HepG2 (cell line): ENCODE data around the gene KREMEN1. TPM values are rescaled to one million over a fixed set of nuclear protein-coding genes. Genes with fewer than 3 reads are reported as not detected.

Experiments used
- ATAC-seq: fragments of 200-7000 bp; cut with Tn5 transposase; 3 replicates; pipeline ENCODE4 v1.9.1; 2020; ENCODE audit warnings: mild to moderate bottlenecking, moderate library complexity
- BruUV-seq: library from RNA; stranded (reverse); fragments of 400-500 nt; replicated peaks from 2 replicates; lab custom pipeline; 2021; lab: Mats Ljungman, UMichigan
- CTCF ChIA-PET: fragments of 300-600 bp; formaldehyde crosslinking; extraction: SDS; loops from one replicate; lab custom pipeline; 2021; ENCODE audit warnings: low total read pairs, inconsistent platforms, low intra/inter-chr PET ratio; lab: Yijun Ruan, JAX
- POLR2A ChIA-PET: fragments of 350-600 bp; sonication (Branson Sonifier 250); formaldehyde crosslinking; loops from one replicate; lab custom pipeline; 2020; ENCODE audit warnings: antibody characterized with exemption, inconsistent platforms; lab: Yijun Ruan, JAX
- DNase-seq: peaks from one replicate; pipeline ENCODE4 v3.0.0-alpha.2; 2015; ENCODE audit warnings: low spot score
- FAIRE-seq: peaks from 3 replicates; lab custom pipeline; 2011; peaks lifted over from hg19 to GRCh38; lab: Jason Lieb, UNC
- H2AFZ ChIP-seq: one replicate; pipeline ENCODE4 v1.6.1; 2011; ENCODE audit warnings: low read length, inconsistent platforms
- H3K27ac ChIP-seq: fragments of 300-600 bp; 3 replicates; pipeline ENCODE4 v1.8.0; 2011; ENCODE audit warnings: mixed run types, mild to moderate bottlenecking, mixed read lengths, low read length, inconsistent platforms; ENCODE audit not compliant: insufficient read depth; ENCODE audit errors: extremely low read length
- H3K27me3 ChIP-seq, 2 experiments: fragments of 200-600 bp in 1 of 2; 2 replicates in 1 of 2; 3 replicates in 1 of 2; pipeline versions ENCODE4 v1.6.0 to v1.8.0; 2011; ENCODE audit warnings: low read length in 2 of 2, mild to moderate bottlenecking in 2 of 2, moderate library complexity in 2 of 2, inconsistent platforms in 1 of 2; ENCODE audit not compliant: insufficient read depth in 2 of 2, control insufficient read depth in 1 of 2
- H3K36me3 ChIP-seq, 2 experiments: fragments of 200-600 bp in 1 of 2; replicated peaks in 1 of 2; 2 replicates in 1 of 2; 3 replicates in 1 of 2; pipeline versions ENCODE4 v1.5.1 to v1.8.0; 2011; ENCODE audit warnings: low read length in 2 of 2, inconsistent platforms in 1 of 2; ENCODE audit not compliant: insufficient read depth in 2 of 2, control insufficient read depth in 1 of 2
- H3K4me1 ChIP-seq: 2 replicates; pipeline ENCODE4 v1.5.1; 2012; ENCODE audit warnings: low read length, inconsistent platforms; ENCODE audit not compliant: insufficient read depth
- H3K4me2 ChIP-seq: 2 replicates; pipeline ENCODE4 v1.6.0; 2011; ENCODE audit warnings: low read depth, low read length, inconsistent platforms
- H3K4me3 ChIP-seq, 3 experiments: fragments of 200-600 bp in 1 of 3; sonication (generic), shearing (Covaris generic) in 1 of 3; replicated peaks in 1 of 3; 2 replicates each; pipeline ENCODE4 v1.5.1; 2011 to 2016; ENCODE audit warnings: low read length in 3 of 3, inconsistent platforms in 2 of 3, low read depth in 2 of 3, mild to moderate bottlenecking in 2 of 3, control low read depth in 1 of 3, mixed read lengths in 1 of 3; ENCODE audit not compliant: insufficient read depth in 1 of 3
- H3K79me2 ChIP-seq: one replicate; pipeline ENCODE4 v1.6.1; 2011; ENCODE audit warnings: low read length, inconsistent platforms; ENCODE audit not compliant: insufficient read depth
- H3K9ac ChIP-seq: 2 replicates; pipeline ENCODE4 v1.6.0; 2011; ENCODE audit warnings: mild to moderate bottlenecking, low read depth, low read length, inconsistent platforms; ENCODE audit not compliant: insufficient read depth
- H3K9me3 ChIP-seq: 2 replicates; pipeline ENCODE4 v1.5.1; 2012; ENCODE audit warnings: mild to moderate bottlenecking, low read length
- H4K20me1 ChIP-seq: 2 replicates; pipeline ENCODE4 v1.6.0; 2011; ENCODE audit warnings: inconsistent platforms, mild to moderate bottlenecking, low read length, moderate library complexity; ENCODE audit not compliant: insufficient read depth
- ATF1 ChIP-seq: IDR thresholded peaks from 2 replicates; pipeline ENCODE4 v1.6.1; 2016; ENCODE audit warnings: mild to moderate bottlenecking, control low read depth
- E2F5 ChIP-seq: sonication (generic); formaldehyde crosslinking; conservative IDR thresholded peaks from 2 replicates; pipeline ENCODE4 v1.4.0; 2020; ENCODE audit warnings: missing genetic modification reagents
- ZNF180 ChIP-seq: sonication (generic); formaldehyde crosslinking; IDR thresholded peaks from 2 replicates; pipeline ENCODE4 v1.4.0; 2020; ENCODE audit warnings: low read depth, missing genetic modification reagents, borderline replicate concordance
- ZNF264 ChIP-seq: sonication (generic); formaldehyde crosslinking; IDR thresholded peaks from 2 replicates; pipeline ENCODE4 v1.4.0; 2020; ENCODE audit warnings: missing genetic modification reagents
- ZNF275 ChIP-seq: sonication (generic); formaldehyde crosslinking; IDR thresholded peaks from 2 replicates; pipeline ENCODE4 v1.8.0; 2022; ENCODE audit warnings: missing genetic modification reagents, mild to moderate bottlenecking, inconsistent platforms, borderline replicate concordance
- ZNF501 ChIP-seq: sonication (generic); formaldehyde crosslinking; IDR thresholded peaks from 2 replicates; pipeline ENCODE4 v1.5.1; 2020; ENCODE audit warnings: mild to moderate bottlenecking, moderate library complexity, missing genetic modification reagents
- ZNF672 ChIP-seq: sonication (generic); formaldehyde crosslinking; IDR thresholded peaks from 2 replicates; pipeline ENCODE4 v1.8.1; 2022; ENCODE audit warnings: missing genetic modification reagents
- ZNF768 ChIP-seq: sonication (generic); formaldehyde crosslinking; IDR thresholded peaks from 2 replicates; pipeline ENCODE4 v1.4.0; 2020; ENCODE audit warnings: missing genetic modification reagents
- WGBS: methylation state at CpG from one replicate; pipeline ENCODE4 v1.1.6; 2017; ENCODE audit warnings: low lambda C conversion rate; 5-methylcytosine and 5-hydroxymethylcytosine counted together
- in situ Hi-C: cut with HindIII; loops from 2 replicates; pipeline ENCODE4 v1.10.0; 2017; ENCODE audit warnings: low pct_unique_long_range_greater_than_20kb; ENCODE audit not compliant: extremely low pct_ligation_motif_present
- intact Hi-C: fragments of 100-400 bp; cut with micrococcal nuclease; formaldehyde crosslinking; loops from one replicate; pipeline ENCODE4 v1.10.0; 2022; ENCODE audit not compliant: unreplicated experiment
- polyA plus RNA-seq, 8 experiments: library from polyadenylated mRNA; depleted of rRNA in 3 of 8; stranded (reverse) in 7 of 8; unstranded in 1 of 8; fragments of >200 nt; fragmentation: Illumina TruSeq in 4 of 8; extraction: Trizol in 4 of 8; gene quantifications; 2 replicates each; pipeline versions ENCODE4 v1.2.1 to v1.2.3, GENCODE V29; 2011 to 2016; ENCODE audit warnings: low read depth in 4 of 8, missing spikeins in 1 of 8, mixed read lengths in 1 of 8; ENCODE audit not compliant: insufficient read depth in 1 of 8
- total RNA-seq, 5 experiments: library from RNA; depleted of rRNA; stranded (reverse); fragments of >200 nt; fragmentation: Illumina TruSeq; extraction: Trizol; gene quantifications; 2 replicates each; pipeline ENCODE4 v1.2.3, GENCODE V29; 2016; ENCODE audit warnings: low read depth in 1 of 5
- TF ChIP-seq, protein P1 (sequence below): sonication (generic); formaldehyde crosslinking; IDR thresholded peaks from 2 replicates; pipeline ENCODE4 v1.8.0; 2022; ENCODE audit warnings: missing genetic modification reagents, mild to moderate bottlenecking, moderate library complexity, borderline replicate concordance
- TF ChIP-seq, protein P2 (sequence below): sonication (generic); formaldehyde crosslinking; IDR thresholded peaks from 2 replicates; pipeline ENCODE4 v1.4.0; 2020; ENCODE audit warnings: mild to moderate bottlenecking, low read depth, missing genetic modification reagents

The KREMEN1 gene
- total and polyA plus RNA-seq, 2 of the 13 experiments (the other 11 are each of a cell fraction or from before 2014, with no cell fraction given) = 9.8 to 13.8 TPM

DNA sequence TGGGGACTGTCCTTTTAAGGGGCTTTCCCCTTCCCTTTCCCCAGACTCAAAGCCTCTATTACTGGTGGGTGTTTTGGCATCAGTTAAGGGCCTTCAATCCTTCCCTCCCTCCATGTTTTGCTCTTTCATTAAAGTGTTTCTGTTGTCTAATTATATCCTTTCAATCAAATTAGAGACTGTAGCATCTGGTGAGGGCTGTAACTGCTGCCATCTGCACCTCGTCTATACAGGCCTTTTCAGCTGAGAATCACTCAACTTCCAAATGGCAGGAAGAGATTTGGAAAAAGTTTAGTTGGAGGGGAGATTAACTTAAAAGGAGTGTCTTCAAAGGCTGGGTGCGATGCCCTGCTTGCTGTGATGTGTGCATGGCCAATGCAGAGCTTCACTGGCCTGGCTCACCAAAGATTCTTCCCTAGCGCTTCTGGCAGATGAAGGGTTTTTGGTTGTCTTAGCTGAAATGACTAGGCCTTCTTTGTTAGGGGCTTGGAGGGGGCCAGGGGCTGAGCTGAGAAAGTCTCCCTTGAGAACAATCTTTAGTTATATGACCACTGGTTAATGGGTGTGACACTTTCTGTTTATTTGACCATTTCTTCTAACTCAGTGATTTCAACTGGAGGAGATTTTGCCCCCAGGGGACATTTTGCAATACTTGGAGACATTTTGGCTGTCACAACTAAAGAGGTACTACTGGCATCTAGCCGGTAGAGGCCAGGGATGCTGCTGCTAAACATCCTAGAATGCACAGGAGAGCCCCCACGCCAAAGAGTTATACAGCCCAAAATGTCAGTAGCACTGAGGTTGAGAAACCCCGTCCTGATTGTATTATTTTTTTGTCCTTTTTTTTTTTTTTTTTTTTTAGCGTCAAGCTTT is 7.5 kb downstream of the KREMEN1 start:
- Histone ChIP-seq H3K36me3 (no peaks in the 10 kb centered on the region), H3K27ac (no peak overlapping the region), H3K9ac (no peak overlapping the region), H3K9me3 (no peaks in the 10 kb centered on the region), H3K27me3 (no peaks in the 10 kb centered on the region), H4K20me1 (no peaks in the 10 kb centered on the region), H3K4me1 (peaks cover 2% of the 10 kb centered on the region), H2AFZ (no peak overlapping the region), H3K4me3 (no peak overlapping the region), H3K79me2 (no peaks in the 10 kb centered on the region), H3K4me2 (no peak overlapping the region)
- CTCF ChIA-PET = no interaction called here
- FAIRE-seq (no peak), ATAC-seq (no peak), DNase-seq (no peak)
- intact Hi-C loops = no loop called here
- in situ Hi-C loops = no loop called here
- WGBS = 95% methylated on average over 7 of the region's 7 CpGs
- no peak for TF ChIP-seq ZNF768 (CRISPR knock-in tag)
- TF ChIP-seq, protein P1, sequence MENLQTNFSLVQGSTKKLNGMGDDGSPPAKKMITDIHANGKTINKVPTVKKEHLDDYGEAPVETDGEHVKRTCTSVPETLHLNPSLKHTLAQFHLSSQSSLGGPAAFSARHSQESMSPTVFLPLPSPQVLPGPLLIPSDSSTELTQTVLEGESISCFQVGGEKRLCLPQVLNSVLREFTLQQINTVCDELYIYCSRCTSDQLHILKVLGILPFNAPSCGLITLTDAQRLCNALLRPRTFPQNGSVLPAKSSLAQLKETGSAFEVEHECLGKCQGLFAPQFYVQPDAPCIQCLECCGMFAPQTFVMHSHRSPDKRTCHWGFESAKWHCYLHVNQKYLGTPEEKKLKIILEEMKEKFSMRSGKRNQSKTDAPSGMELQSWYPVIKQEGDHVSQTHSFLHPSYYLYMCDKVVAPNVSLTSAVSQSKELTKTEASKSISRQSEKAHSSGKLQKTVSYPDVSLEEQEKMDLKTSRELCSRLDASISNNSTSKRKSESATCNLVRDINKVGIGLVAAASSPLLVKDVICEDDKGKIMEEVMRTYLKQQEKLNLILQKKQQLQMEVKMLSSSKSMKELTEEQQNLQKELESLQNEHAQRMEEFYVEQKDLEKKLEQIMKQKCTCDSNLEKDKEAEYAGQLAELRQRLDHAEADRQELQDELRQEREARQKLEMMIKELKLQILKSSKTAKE = no peak
- no TSS peak for BruUV-seq
- POLR2A ChIA-PET = no interaction called here

- DNase-seq = no peak
- no peak overlapping the region for H2AFZ ChIP-seq
- no peak overlapping the region for H3K4me2 ChIP-seq
- ATAC-seq = no peak
- no peaks in the 10 kb centered on the region for H3K4me1 ChIP-seq
- no peaks in the 10 kb centered on the region for H3K27me3 ChIP-seq
- in situ Hi-C loops = no loop called here
- no peak overlapping the region for H3K27ac ChIP-seq
- no peaks in the 10 kb centered on the region for H3K9me3 ChIP-seq
- no TSS peak for BruUV-seq
- CTCF ChIA-PET = no interaction called here
- no peak overlapping the region for H3K9ac ChIP-seq
- intact Hi-C loops = no loop called here
- no peak overlapping the region for H3K4me3 ChIP-seq
- no peaks in the 10 kb centered on the region for H3K79me2 ChIP-seq
- POLR2A ChIA-PET = interaction anchor here (1.8 kb wide), 1 partner anchor 15 kb away, joined by 6 read pairs; no protein-coding TSS in a partner anchor
- H3K36me3 ChIP-seq = no peaks in the 10 kb centered on the region
- WGBS = 87% methylated on average over 3 of the region's 3 CpGs
- H4K20me1 ChIP-seq = no peaks in the 10 kb centered on the region
- no peak for FAIRE-seq
- TF ChIP-seq ZNF264 (no peak), ZNF180 (CRISPR knock-in tag) (no peak), E2F5 (CRISPR knock-in tag) (no peak), ATF1 (CRISPR knock-in tag) (no peak), ZNF275 (CRISPR knock-in tag) (no peak), ZNF672 (no peak), ZNF501 (CRISPR knock-in tag) (no peak)
- TF ChIP-seq, protein P2, sequence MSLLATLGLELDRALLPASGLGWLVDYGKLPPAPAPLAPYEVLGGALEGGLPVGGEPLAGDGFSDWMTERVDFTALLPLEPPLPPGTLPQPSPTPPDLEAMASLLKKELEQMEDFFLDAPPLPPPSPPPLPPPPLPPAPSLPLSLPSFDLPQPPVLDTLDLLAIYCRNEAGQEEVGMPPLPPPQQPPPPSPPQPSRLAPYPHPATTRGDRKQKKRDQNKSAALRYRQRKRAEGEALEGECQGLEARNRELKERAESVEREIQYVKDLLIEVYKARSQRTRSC (CRISPR knock-in tag) = no peak
These were observed 8.8 kb downstream of the KREMEN1 start for GRCh38 chr22:29081517-29082236.
